ENCODE measurements around the gene DENND1B. TPM values are rescaled to one million over a fixed set of nuclear protein-coding genes. Genes with fewer than 3 reads are reported as not detected.

Gene DENND1B
- total and polyA plus RNA-seq, 2 of the 8 experiments (the other 6 are each of a cell fraction or from before 2014, with no cell fraction given) = 0.74 to 3.3 TPM

GRCh38 chr1:197553281-197553680 lies 222.0 kb downstream of the DENND1B start:
- Histone ChIP-seq H4K91ac (replicated peaks; ENCODE audit: insufficient read length, low read length) (no peak overlapping the region), H3K9ac (replicated peaks in 1 of 4; ENCODE audit: extremely low read depth in 1 of 4, low read depth in 3 of 4, low read length in 3 of 4) (no peak overlapping the region), H3K14ac (ENCODE audit: insufficient read length) (no peak overlapping the region), H3K4me1 (replicated peaks in 1 of 4; ENCODE audit: control insufficient read depth in 3 of 4, insufficient read depth in 4 of 4, low read length in 3 of 4) (no peaks in the 10 kb centered on the region), H3K23ac (ENCODE audit: insufficient read length) (no peak overlapping the region), H4K8ac (ENCODE audit: extremely low read depth, insufficient read depth, low read length) (no peak overlapping the region), H4K5ac (ENCODE audit: insufficient read length, low read depth, low read length) (no peak overlapping the region), H2BK5ac (ENCODE audit: low read depth, low read length) (no peak overlapping the region), H3K79me2 (ENCODE audit: control insufficient read depth in 1 of 2, insufficient read depth in 2 of 2, low read length in 2 of 2) (no peaks in the 10 kb centered on the region), H3K36me3 (ENCODE audit: control insufficient read depth in 2 of 4, insufficient read depth in 4 of 4, low read length in 3 of 4) (no peaks in the 10 kb centered on the region), H3K27me3 (replicated peaks in 1 of 4; ENCODE audit: control insufficient read depth in 3 of 4, extremely low read depth in 1 of 4, insufficient read depth in 3 of 4, low read length in 3 of 4) (no peaks in the 10 kb centered on the region), H3K18ac (ENCODE audit: extremely low read depth, low read length) (no peak overlapping the region), H3K56ac (replicated peaks; ENCODE audit: insufficient read length, low read depth, low read length) (no peak overlapping the region), H2AK5ac (ENCODE audit: low read depth, low read length) (no peak overlapping the region), H4K20me1 (replicated peaks in 1 of 2; ENCODE audit: control insufficient read depth in 1 of 2, insufficient read depth in 2 of 2, low read length in 2 of 2) (no peaks in the 10 kb centered on the region), H3K4ac (replicated peaks; ENCODE audit: insufficient read length, low read depth, low read length) (no peak overlapping the region), H3K79me1 (ENCODE audit: low read depth, low read length) (no peaks in the 10 kb centered on the region), H3K27ac (ENCODE audit: low read depth, low read length) (no peak overlapping the region), H2BK15ac (ENCODE audit: low read length) (no peak overlapping the region), H2BK20ac (ENCODE audit: low read length) (no peak overlapping the region), H2AFZ (ENCODE audit: low read length) (no peak overlapping the region), H3K4me2 (ENCODE audit: insufficient read depth in 1 of 2, low read depth in 2 of 2, low read length in 2 of 2) (no peak overlapping the region), H2BK120ac (replicated peaks; ENCODE audit: low read depth, low read length) (no peak overlapping the region), H3K23me2 (ENCODE audit: low read depth, low read length) (no peaks in the 10 kb centered on the region), H3K4me3 (ENCODE audit: extremely low read depth in 1 of 4, insufficient read depth in 2 of 4, low read depth in 3 of 4, low read length in 4 of 4) (no peak overlapping the region), H3K9me3 (ENCODE audit: insufficient read depth in 2 of 2, low read depth in 1 of 2, low read length in 1 of 2) (no peaks in the 10 kb centered on the region), H2BK12ac (ENCODE audit: low read depth, low read length) (no peak overlapping the region)
- CTCF ChIA-PET (ENCODE audit: partially characterized antibody) = interaction anchor here (0.6 kb wide), 1 partner anchor 324 kb away, joined by 3 read pairs; no protein-coding TSS in a partner anchor
- DNase-seq (ENCODE audit: low read depth in 1 of 2, low spot score in 2 of 2) = no peak
- TF ChIP-seq SRF (IDR thresholded peaks at IDR 0.05; ENCODE audit: low read depth, low read length) (no peak), RAD21 (IDR thresholded peaks at IDR 0.05 in 1 of 2, conservative IDR thresholded peaks at IDR 0.05 in 1 of 2; ENCODE audit: low read depth in 2 of 2, low read length in 2 of 2) (no peak), RFX5 (IDR thresholded peaks at IDR 0.05; ENCODE audit: borderline replicate concordance, low read depth, low read length) (no peak), ATF3 (IDR thresholded peaks at IDR 0.05; ENCODE audit: insufficient read depth, low read depth, low read length) (no peak), TEAD4 (IDR thresholded peaks at IDR 0.05; ENCODE audit: low read depth, low read length) (no peak), SUZ12 (IDR thresholded peaks at IDR 0.05; ENCODE audit: low read length) (no peak), POU5F1 (IDR thresholded peaks at IDR 0.05; ENCODE audit: low read depth, low read length) (no peak), USF2 (IDR thresholded peaks at IDR 0.05; ENCODE audit: low read length) (no peak), KDM5A (IDR thresholded peaks at IDR 0.05; ENCODE audit: low read length) (no peak)
- WGBS, 2 experiments (ENCODE audit: extremely low coverage in 1 of 2, insufficient coverage in 1 of 2, insufficient read length in 1 of 2, insufficient replicate concordance in 2 of 2, low coverage in 1 of 2, low lambda C conversion rate in 2 of 2, missing lambda C conversion rate in 1 of 2) = 5% methylated on average over 1 of the region's 1 CpG; no CpG with 5 or more reads in 1 of the 2 experiments
- POLR2A ChIA-PET (ENCODE audit: partially characterized antibody) = no interaction called here
- no peak for FAIRE-seq

Data from H1 (cell line).